ENCODE results near the gene CTXN2. TPM values are rescaled to one million over a fixed set of nuclear protein-coding genes. Genes with fewer than 3 reads are reported as not detected.

The CTXN2 gene
- total and polyA plus RNA-seq, 2 of the 13 experiments (the other 11 are each of a cell fraction or from before 2014, with no cell fraction given), result not detected

DNA sequence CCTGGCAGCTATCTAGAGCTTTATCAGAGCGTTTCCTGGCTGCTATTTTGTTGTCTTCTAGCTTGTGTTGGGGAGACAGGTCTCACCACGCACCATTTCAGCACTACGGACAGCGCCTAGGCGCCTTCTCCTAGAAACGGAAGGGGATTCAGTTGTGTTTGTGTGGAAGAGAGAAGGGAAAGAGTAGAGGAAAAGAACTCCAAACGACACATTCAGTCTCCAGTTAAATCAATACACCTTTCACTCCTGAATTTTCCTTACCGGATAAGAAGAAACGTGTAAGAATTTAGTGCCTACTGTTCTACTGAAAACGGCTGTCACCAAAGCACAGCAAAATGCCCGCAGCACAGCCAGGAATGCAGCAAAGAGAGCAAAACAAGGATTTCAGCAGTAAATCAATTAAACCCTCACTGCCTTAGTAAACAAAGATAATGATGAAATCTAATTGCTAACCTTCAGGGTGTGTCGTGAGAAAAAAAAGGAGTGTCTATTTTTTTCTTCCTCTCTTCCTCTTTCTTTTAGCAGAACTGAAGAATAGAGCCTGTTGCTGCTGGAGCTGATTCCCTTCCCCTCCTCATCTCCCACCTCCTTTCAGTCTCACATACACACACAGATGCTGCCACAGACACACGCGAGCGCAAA, 412 bp upstream of the CTXN2 start (continued):
- TF ChIP-seq, protein P1, sequence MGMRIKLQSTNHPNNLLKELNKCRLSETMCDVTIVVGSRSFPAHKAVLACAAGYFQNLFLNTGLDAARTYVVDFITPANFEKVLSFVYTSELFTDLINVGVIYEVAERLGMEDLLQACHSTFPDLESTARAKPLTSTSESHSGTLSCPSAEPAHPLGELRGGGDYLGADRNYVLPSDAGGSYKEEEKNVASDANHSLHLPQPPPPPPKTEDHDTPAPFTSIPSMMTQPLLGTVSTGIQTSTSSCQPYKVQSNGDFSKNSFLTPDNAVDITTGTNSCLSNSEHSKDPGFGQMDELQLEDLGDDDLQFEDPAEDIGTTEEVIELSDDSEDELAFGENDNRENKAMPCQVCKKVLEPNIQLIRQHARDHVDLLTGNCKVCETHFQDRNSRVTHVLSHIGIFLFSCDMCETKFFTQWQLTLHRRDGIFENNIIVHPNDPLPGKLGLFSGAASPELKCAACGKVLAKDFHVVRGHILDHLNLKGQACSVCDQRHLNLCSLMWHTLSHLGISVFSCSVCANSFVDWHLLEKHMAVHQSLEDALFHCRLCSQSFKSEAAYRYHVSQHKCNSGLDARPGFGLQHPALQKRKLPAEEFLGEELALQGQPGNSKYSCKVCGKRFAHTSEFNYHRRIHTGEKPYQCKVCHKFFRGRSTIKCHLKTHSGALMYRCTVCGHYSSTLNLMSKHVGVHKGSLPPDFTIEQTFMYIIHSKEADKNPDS (CRISPR knock-in tag; IDR thresholded peaks at IDR 0.05), result no peak
- TF ChIP-seq SOX6 (IDR thresholded peaks at IDR 0.05) (no peak), SOX6 (CRISPR knock-in tag; IDR thresholded peaks at IDR 0.05) (no peak), MATR3 (CRISPR knock-in tag; IDR thresholded peaks at IDR 0.05) (no peak), SNRNP70 (IDR thresholded peaks at IDR 0.05; ENCODE audit: low read depth, low read length) (no peak), ZNF572 (CRISPR knock-in tag; IDR thresholded peaks at IDR 0.05) (no peak), MYC (CRISPR knock-in tag; IDR thresholded peaks at IDR 0.05; ENCODE audit: borderline replicate concordance) (no peak), ZFP36L1 (CRISPR knock-in tag; IDR thresholded peaks at IDR 0.05) (no peak), ZNF780A (CRISPR knock-in tag; IDR thresholded peaks at IDR 0.05) (no peak), SMYD3 (CRISPR knock-in tag; IDR thresholded peaks at IDR 0.05) (no peak), FOXA1 (IDR thresholded peaks at IDR 0.05) (no peak), FOXA1 (CRISPR knock-in tag; IDR thresholded peaks at IDR 0.05) (no peak), ETV5 (CRISPR knock-in tag; IDR thresholded peaks at IDR 0.05; ENCODE audit: borderline replicate concordance) (no peak; the same call in 1 of the 2 replicates), ZNF124 (CRISPR knock-in tag; IDR thresholded peaks at IDR 0.05) (no peak), ZKSCAN8 (CRISPR knock-in tag; IDR thresholded peaks at IDR 0.05; ENCODE audit: borderline replicate concordance) (no peak), ZNF891 (CRISPR knock-in tag; IDR thresholded peaks at IDR 0.05) (no peak), HOXA5 (CRISPR knock-in tag; IDR thresholded peaks at IDR 0.05) (peak; percentile 75), FOXJ3 (CRISPR knock-in tag; IDR thresholded peaks at IDR 0.05; ENCODE audit: borderline replicate concordance) (no peak)
- TF ChIP-seq, protein P2, sequence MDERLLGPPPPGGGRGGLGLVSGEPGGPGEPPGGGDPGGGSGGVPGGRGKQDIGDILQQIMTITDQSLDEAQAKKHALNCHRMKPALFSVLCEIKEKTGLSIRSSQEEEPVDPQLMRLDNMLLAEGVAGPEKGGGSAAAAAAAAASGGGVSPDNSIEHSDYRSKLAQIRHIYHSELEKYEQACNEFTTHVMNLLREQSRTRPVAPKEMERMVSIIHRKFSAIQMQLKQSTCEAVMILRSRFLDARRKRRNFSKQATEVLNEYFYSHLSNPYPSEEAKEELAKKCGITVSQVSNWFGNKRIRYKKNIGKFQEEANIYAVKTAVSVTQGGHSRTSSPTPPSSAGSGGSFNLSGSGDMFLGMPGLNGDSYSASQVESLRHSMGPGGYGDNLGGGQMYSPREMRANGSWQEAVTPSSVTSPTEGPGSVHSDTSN (CRISPR knock-in tag; IDR thresholded peaks at IDR 0.05), result no peak
- TF ChIP-seq, protein P3, sequence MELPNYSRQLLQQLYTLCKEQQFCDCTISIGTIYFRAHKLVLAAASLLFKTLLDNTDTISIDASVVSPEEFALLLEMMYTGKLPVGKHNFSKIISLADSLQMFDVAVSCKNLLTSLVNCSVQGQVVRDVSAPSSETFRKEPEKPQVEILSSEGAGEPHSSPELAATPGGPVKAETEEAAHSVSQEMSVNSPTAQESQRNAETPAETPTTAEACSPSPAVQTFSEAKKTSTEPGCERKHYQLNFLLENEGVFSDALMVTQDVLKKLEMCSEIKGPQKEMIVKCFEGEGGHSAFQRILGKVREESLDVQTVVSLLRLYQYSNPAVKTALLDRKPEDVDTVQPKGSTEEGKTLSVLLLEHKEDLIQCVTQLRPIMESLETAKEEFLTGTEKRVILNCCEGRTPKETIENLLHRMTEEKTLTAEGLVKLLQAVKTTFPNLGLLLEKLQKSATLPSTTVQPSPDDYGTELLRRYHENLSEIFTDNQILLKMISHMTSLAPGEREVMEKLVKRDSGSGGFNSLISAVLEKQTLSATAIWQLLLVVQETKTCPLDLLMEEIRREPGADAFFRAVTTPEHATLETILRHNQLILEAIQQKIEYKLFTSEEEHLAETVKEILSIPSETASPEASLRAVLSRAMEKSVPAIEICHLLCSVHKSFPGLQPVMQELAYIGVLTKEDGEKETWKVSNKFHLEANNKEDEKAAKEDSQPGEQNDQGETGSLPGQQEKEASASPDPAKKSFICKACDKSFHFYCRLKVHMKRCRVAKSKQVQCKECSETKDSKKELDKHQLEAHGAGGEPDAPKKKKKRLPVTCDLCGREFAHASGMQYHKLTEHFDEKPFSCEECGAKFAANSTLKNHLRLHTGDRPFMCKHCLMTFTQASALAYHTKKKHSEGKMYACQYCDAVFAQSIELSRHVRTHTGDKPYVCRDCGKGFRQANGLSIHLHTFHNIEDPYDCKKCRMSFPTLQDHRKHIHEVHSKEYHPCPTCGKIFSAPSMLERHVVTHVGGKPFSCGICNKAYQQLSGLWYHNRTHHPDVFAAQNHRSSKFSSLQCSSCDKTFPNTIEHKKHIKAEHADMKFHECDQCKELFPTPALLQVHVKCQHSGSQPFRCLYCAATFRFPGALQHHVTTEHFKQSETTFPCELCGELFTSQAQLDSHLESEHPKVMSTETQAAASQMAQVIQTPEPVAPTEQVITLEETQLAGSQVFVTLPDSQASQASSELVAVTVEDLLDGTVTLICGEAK (IDR thresholded peaks at IDR 0.05), result no peak
- TF ChIP-seq, protein P3 (CRISPR knock-in tag; IDR thresholded peaks at IDR 0.05), result peak; percentile 24; the same call in 1 of the 2 replicates

All from HepG2 (cell line).